Keratinocyte (primary cell): ENCODE data around the gene IRX2. TPM values are rescaled to one million over a fixed set of nuclear protein-coding genes. Genes with fewer than 3 reads are reported as not detected.

ENCODE experiments used
- DNase-seq: peaks from one replicate; pipeline ENCODE4 v3.0.0-alpha.2; 2011; ENCODE audit warnings: low read depth, missing footprints, low spot score
- FAIRE-seq: peaks from 2 replicates; lab custom pipeline; 2011; peaks lifted over from hg19 to GRCh38; lab: Jason Lieb, UNC
- H2AFZ ChIP-seq: 2 replicates; pipeline ENCODE4 v1.6.0; 2012; ENCODE audit warnings: low read length, control low read depth, inconsistent platforms; ENCODE audit not compliant: control insufficient read depth
- H3K27ac ChIP-seq: 2 replicates; pipeline ENCODE4 v1.5.1; 2011; ENCODE audit warnings: low read length; ENCODE audit not compliant: control insufficient read depth, insufficient read depth
- H3K27me3 ChIP-seq: 3 replicates; pipeline ENCODE4 v1.6.0; 2011; ENCODE audit warnings: low read length; ENCODE audit not compliant: control insufficient read depth, insufficient read depth; ENCODE audit errors: extremely low read depth
- H3K36me3 ChIP-seq, 2 experiments: 2 replicates in 1 of 2; 3 replicates in 1 of 2; pipeline ENCODE4 v1.5.1; 2011; ENCODE audit warnings: low read length in 2 of 2, mild to moderate bottlenecking in 1 of 2; ENCODE audit not compliant: control insufficient read depth in 2 of 2, insufficient read depth in 2 of 2; ENCODE audit errors: extremely low read depth in 1 of 2
- H3K4me1 ChIP-seq: 3 replicates; pipeline ENCODE4 v1.5.1; 2011; ENCODE audit warnings: low read length; ENCODE audit not compliant: control insufficient read depth, insufficient read depth; ENCODE audit errors: extremely low read depth
- H3K4me2 ChIP-seq: 3 replicates; pipeline ENCODE4 v1.6.0; 2011; ENCODE audit warnings: low read depth, low read length; ENCODE audit not compliant: control insufficient read depth, insufficient read depth; ENCODE audit errors: extremely low read depth
- H3K4me3 ChIP-seq, 3 experiments: fragments of 200-600 bp in 1 of 3; sonication (generic) in 1 of 3; 2 replicates in 2 of 3; 3 replicates in 1 of 3; pipeline ENCODE4 v1.5.1; 2011 to 2016; ENCODE audit warnings: low read length in 3 of 3, mild to moderate bottlenecking in 3 of 3, control low read depth in 2 of 3, inconsistent platforms in 1 of 3, low read depth in 1 of 3, mixed read lengths in 1 of 3, mixed run types in 1 of 3, moderate library complexity in 1 of 3; ENCODE audit not compliant: control insufficient read depth in 2 of 3, insufficient read depth in 2 of 3; ENCODE audit errors: extremely low read depth in 1 of 3
- H3K79me2 ChIP-seq: 2 replicates; pipeline ENCODE4 v1.6.0; 2012; ENCODE audit warnings: low read length; ENCODE audit not compliant: control insufficient read depth, insufficient read depth
- H3K9ac ChIP-seq: 3 replicates; pipeline ENCODE4 v1.6.0; 2011; ENCODE audit warnings: low read length; ENCODE audit not compliant: control insufficient read depth, insufficient read depth; ENCODE audit errors: extremely low read depth
- H3K9me1 ChIP-seq: 3 replicates; pipeline ENCODE4 v1.6.0; 2011; ENCODE audit warnings: low read length; ENCODE audit not compliant: control insufficient read depth, insufficient read depth; ENCODE audit errors: extremely low read depth
- H3K9me3 ChIP-seq: 2 replicates; pipeline ENCODE4 v1.5.1; 2012; ENCODE audit warnings: low read depth, low read length; ENCODE audit not compliant: control insufficient read depth
- H4K20me1 ChIP-seq: 3 replicates; pipeline ENCODE4 v1.6.0; 2011; ENCODE audit warnings: low read length; ENCODE audit not compliant: control insufficient read depth, insufficient read depth; ENCODE audit errors: extremely low read depth
- CTCF ChIP-seq, 3 experiments: IDR thresholded peaks in 1 of 3; conservative IDR thresholded peaks in 1 of 3; optimal IDR thresholded peaks in 1 of 3; 2 replicates in 2 of 3; 3 replicates in 1 of 3; pipeline versions ENCODE3 to v1.5.1; 2011; ENCODE audit warnings: low read length in 3 of 3, mild to moderate bottlenecking in 3 of 3, moderate library complexity in 2 of 3, control low read depth in 1 of 3, inconsistent platforms in 1 of 3; ENCODE audit not compliant: insufficient read depth in 2 of 3; ENCODE audit errors: extremely low read depth in 1 of 3
- EZH2 ChIP-seq: IDR thresholded peaks from one replicate; pipeline ENCODE4 v1.6.1; 2012; ENCODE audit warnings: inconsistent platforms, mild to moderate bottlenecking, low read length, moderate library complexity
- dilution Hi-C: fragments of 300-500 bp; cut with MboI; formaldehyde crosslinking; loops from one replicate; pipeline ENCODE4 v1.7.0; 2020; ENCODE audit warnings: low sequenced_read_pairs; ENCODE audit not compliant: extremely low pct_ligation_motif_present
- polyA plus RNA-seq, 5 experiments: library from polyadenylated mRNA; depleted of rRNA in 3 of 5; stranded (reverse) in 3 of 5; stranded (forward) in 1 of 5; unstranded in 1 of 5; fragments of >200 nt; gene quantifications; 1 replicate in 1 of 5; 2 replicates in 3 of 5; 3 replicates in 1 of 5; pipeline versions ENCODE4 v1.2.1 to v1.2.3, GENCODE V29; 2011 to 2012; ENCODE audit warnings: missing spikeins in 2 of 5, low read depth in 1 of 5, low replicate concordance in 1 of 5

IRX2 gene
- polyA plus RNA-seq, 1 donor (not counting 4 experiments of a cell fraction or from before 2014, with no cell fraction given) = 27.1 TPM

- dilution Hi-C loops = no loop called here
- Histone ChIP-seq H3K9ac (no peak overlapping the region), H3K79me2 (no peaks in the 10 kb centered on the region), H3K36me3 (no peaks in the 10 kb centered on the region), H2AFZ (no peak overlapping the region), H3K4me1 (peaks cover 6% of the 10 kb centered on the region), H3K27ac (no peak overlapping the region), H3K4me3 (no peak overlapping the region), H3K9me3 (peaks cover under 1% of the 10 kb centered on the region), H3K9me1 (no peaks in the 10 kb centered on the region), H4K20me1 (no peaks in the 10 kb centered on the region), H3K27me3 (no peaks in the 10 kb centered on the region), H3K4me2 (no peak overlapping the region)
- no peak for DNase-seq
- FAIRE-seq = no peak
- TF ChIP-seq CTCF (optimal IDR thresholded peaks at IDR 0.05 in 1 of 3, IDR thresholded peaks at IDR 0.05 in 1 of 3, conservative IDR thresholded peaks at IDR 0.05 in 1 of 3; ENCODE audit: extremely low read depth in 1 of 3, insufficient read depth in 2 of 3, low read length in 3 of 3) (no peak), EZH2 (no peak)
Measured at GRCh38 chr5:2697446-2698200, 53.9 kb downstream of the IRX2 start.

- Histone ChIP-seq H3K9me3 (peaks cover 2% of the 10 kb centered on the region), H3K4me3 (no peak overlapping the region), H3K27me3 (no peaks in the 10 kb centered on the region), H3K4me2 (no peak overlapping the region), H3K79me2 (no peaks in the 10 kb centered on the region), H3K4me1 (peaks cover 6% of the 10 kb centered on the region), H3K9ac (no peak overlapping the region), H2AFZ (no peak overlapping the region), H3K9me1 (no peaks in the 10 kb centered on the region), H3K27ac (no peak overlapping the region), H4K20me1 (no peaks in the 10 kb centered on the region), H3K36me3 (no peaks in the 10 kb centered on the region)
- TF ChIP-seq CTCF (optimal IDR thresholded peaks at IDR 0.05 in 1 of 3, IDR thresholded peaks at IDR 0.05 in 1 of 3, conservative IDR thresholded peaks at IDR 0.05 in 1 of 3; ENCODE audit: extremely low read depth in 1 of 3, insufficient read depth in 2 of 3, low read length in 3 of 3) (no peak), EZH2 (no peak)
- dilution Hi-C loops = no loop called here
- no peak for FAIRE-seq
- no peak for DNase-seq
Measured at GRCh38 chr5:2697041-2697440, 54.4 kb downstream of the IRX2 start.
